AG09309 (cell line): ENCODE results near the gene PIP5K1A.

Experiments used
- DNase-seq: peaks from one replicate; pipeline ENCODE4 v3.0.0-alpha.2; 2010; ENCODE audit warnings: low read depth
- H3K4me3 ChIP-seq: 2 replicates; pipeline ENCODE4 v1.5.1; 2011; ENCODE audit warnings: mild to moderate bottlenecking, low read depth, low read length, moderate library complexity; ENCODE audit not compliant: control insufficient read depth
- CTCF ChIP-seq: IDR thresholded peaks from 2 replicates; pipeline ENCODE4 v1.5.1; 2011; ENCODE audit warnings: mild to moderate bottlenecking, low read depth, low read length, inconsistent platforms; ENCODE audit not compliant: insufficient read depth, control insufficient read depth; ENCODE audit errors: missing control alignments

The PIP5K1A gene

GRCh38 chr1:151198254-151199127, at the start of gene PIP5K1A:
Gene PIP5K1A (plus strand): TSS chr1:151198552. CDS start chr1:151198997, 445 bp downstream.
- no peak for TF ChIP-seq CTCF
- peak; percentile 92 for DNase-seq
- peak within 1 kb of the TSS; percentile 99 for H3K4me3 ChIP-seq

- no peak for DNase-seq
- H3K4me3 ChIP-seq, result no peak within 1 kb of the TSS
- no peak for TF ChIP-seq CTCF
Measured at GRCh38 chr1:151156515-151156819, 41.9 kb upstream of the PIP5K1A start, which contains the start of gene TNFAIP8L2. Gene TNFAIP8L2 (plus strand): TSS chr1:151156649. CDS start chr1:151158698, 2,049 bp downstream.

- H3K4me3 ChIP-seq, result no peak overlapping the region
- TF ChIP-seq CTCF, result no peak
- DNase-seq, result no peak
Measured at GRCh38 chr1:151157067-151157531, 41.3 kb upstream of the PIP5K1A start.

GRCh38 chr1:151158326-151158725, 40.0 kb upstream of the PIP5K1A start:
- H3K4me3 ChIP-seq, result no peak overlapping the region
- TF ChIP-seq CTCF, result no peak
- DNase-seq, result no peak

- no peak for DNase-seq
- H3K4me3 ChIP-seq, result no peak overlapping the region
- no peak for TF ChIP-seq CTCF
Measured at GRCh38 chr1:151158751-151159251, 39.6 kb upstream of the PIP5K1A start.

- H3K4me3 ChIP-seq, result no peak overlapping the region
- no peak for DNase-seq
- no peak for TF ChIP-seq CTCF
Measured at GRCh38 chr1:151159373-151159772, 39.0 kb upstream of the PIP5K1A start.
